Measurements from ENCODE around the gene ITPRID2. TPM values are rescaled to one million over a fixed set of nuclear protein-coding genes. Genes with fewer than 3 reads are reported as not detected.

Gene ITPRID2
- total RNA-seq, 2 donors from 2014 or later, result 141 to 323 TPM

- Histone ChIP-seq H3K27me3 (no peaks in the 10 kb centered on the region), H3K4me1 (no peaks in the 10 kb centered on the region), H3K9ac (ENCODE audit: low read depth in 2 of 2, low read length in 2 of 2) (no peak overlapping the region), H3K36me3 (no peaks in the 10 kb centered on the region), H3K27ac (no peak overlapping the region), H3K9me3 (no peaks in the 10 kb centered on the region), H3K4me3 (no peak overlapping the region)
- intact Hi-C loops (cut with DNase I), result no loop called here
- no peak for DNase-seq
- TF ChIP-seq CTCF (IDR thresholded peaks at IDR 0.05), result no peak
Observed at GRCh38 chr2:181946444-181947127, 55.1 kb downstream of the ITPRID2 start.

GRCh38 chr2:181947273-181947672 lies 55.7 kb downstream of the ITPRID2 start:
- DNase-seq, result no peak
- no peak for TF ChIP-seq CTCF (IDR thresholded peaks at IDR 0.05)
- intact Hi-C loops (cut with DNase I), result no loop called here
- Histone ChIP-seq H3K36me3 (no peaks in the 10 kb centered on the region), H3K4me3 (no peak overlapping the region), H3K9ac (ENCODE audit: low read depth in 2 of 2, low read length in 2 of 2) (no peak overlapping the region), H3K9me3 (no peaks in the 10 kb centered on the region), H3K4me1 (no peaks in the 10 kb centered on the region), H3K27me3 (no peaks in the 10 kb centered on the region), H3K27ac (no peak overlapping the region)

GRCh38 chr2:181948227-181948626 lies 56.7 kb downstream of the ITPRID2 start:
- H3K27me3 ChIP-seq, result no peaks in the 10 kb centered on the region
- no peak overlapping the region for H3K9ac ChIP-seq (ENCODE audit: low read depth in 2 of 2, low read length in 2 of 2)
- no peaks in the 10 kb centered on the region for H3K9me3 ChIP-seq
- H3K36me3 ChIP-seq, result no peaks in the 10 kb centered on the region
- no peak overlapping the region for H3K27ac ChIP-seq
- no peak for DNase-seq
- no peaks in the 10 kb centered on the region for H3K4me1 ChIP-seq
- TF ChIP-seq CTCF (IDR thresholded peaks at IDR 0.05), result no peak
- intact Hi-C loops (cut with DNase I), result no loop called here
- no peak overlapping the region for H3K4me3 ChIP-seq

- H3K9me3 ChIP-seq, result no peaks in the 10 kb centered on the region
- no peaks in the 10 kb centered on the region for H3K36me3 ChIP-seq
- no peak for DNase-seq
- no peaks in the 10 kb centered on the region for H3K27me3 ChIP-seq
- no peak for TF ChIP-seq CTCF (IDR thresholded peaks at IDR 0.05)
- H3K9ac ChIP-seq (ENCODE audit: low read depth in 2 of 2, low read length in 2 of 2), result no peak overlapping the region
- H3K4me1 ChIP-seq, result no peaks in the 10 kb centered on the region
- H3K27ac ChIP-seq, result no peak overlapping the region
- intact Hi-C loops (cut with DNase I), result no loop called here
- H3K4me3 ChIP-seq, result no peak overlapping the region
Observed at GRCh38 chr2:181949047-181949446, 57.5 kb downstream of the ITPRID2 start.

GRCh38 chr2:181952404-181953226 lies 61.1 kb downstream of the ITPRID2 start:
- intact Hi-C loops (cut with DNase I), result loop anchor here (2.0 kb wide), 1 partner anchor 210 kb away; no protein-coding TSS in a partner anchor
- Histone ChIP-seq H3K36me3 (no peaks in the 10 kb centered on the region), H3K4me1 (no peaks in the 10 kb centered on the region), H3K27me3 (no peaks in the 10 kb centered on the region), H3K4me3 (no peak overlapping the region), H3K9me3 (no peaks in the 10 kb centered on the region), H3K9ac (ENCODE audit: low read depth in 2 of 2, low read length in 2 of 2) (no peak overlapping the region), H3K27ac (no peak overlapping the region)
- DNase-seq, result no peak
- TF ChIP-seq CTCF (IDR thresholded peaks at IDR 0.05), result no peak
